HEK293T (cell line): Measurements from ENCODE around the gene SLC49A3.

Experiments used
- SP1 ChIP-seq: fragments of 450-650 bp; IDR thresholded peaks from 2 replicates; pipeline ENCODE4 v1.6.1; 2017
- TARDBP ChIP-seq: fragments of 450-650 bp; IDR thresholded peaks from 2 replicates; pipeline ENCODE4 v1.6.1; 2016

DNA sequence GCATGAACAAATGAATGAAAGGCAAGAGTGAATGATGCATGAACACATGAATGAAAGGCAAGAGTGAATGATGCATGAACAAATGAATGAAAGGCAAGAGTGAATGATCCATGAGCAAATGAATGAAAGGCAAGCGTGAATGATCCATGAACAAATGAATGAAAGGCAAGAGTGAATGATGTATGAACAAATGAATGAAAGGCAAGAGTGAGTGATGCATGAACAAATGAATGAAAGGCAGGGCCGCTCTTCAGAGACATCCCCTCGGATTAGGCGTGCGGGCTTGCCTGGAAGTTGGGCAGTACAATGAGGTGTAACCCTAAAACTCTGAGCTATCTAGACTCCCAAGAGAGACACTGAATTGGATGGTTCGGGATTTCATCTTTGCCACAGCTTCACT, 20.4 kb upstream of the SLC49A3 start:
- TF ChIP-seq SP1 = no peak
- no peak for TF ChIP-seq TARDBP
